HG03135 (cell line): ENCODE results near the gene PCDHA5.

Experiments used
- ATAC-seq: cut with Tn5 transposase; IDR thresholded peaks from one replicate; pipeline ENCODE4 v1.9.1; 2021; ENCODE audit warnings: mild to moderate bottlenecking, moderate library complexity; ENCODE audit not compliant: unreplicated experiment

PCDHA5 gene

GRCh38 chr5:140857987-140858240, 36.5 kb downstream of the PCDHA5 start:
- ATAC-seq, result no peak

DNA sequence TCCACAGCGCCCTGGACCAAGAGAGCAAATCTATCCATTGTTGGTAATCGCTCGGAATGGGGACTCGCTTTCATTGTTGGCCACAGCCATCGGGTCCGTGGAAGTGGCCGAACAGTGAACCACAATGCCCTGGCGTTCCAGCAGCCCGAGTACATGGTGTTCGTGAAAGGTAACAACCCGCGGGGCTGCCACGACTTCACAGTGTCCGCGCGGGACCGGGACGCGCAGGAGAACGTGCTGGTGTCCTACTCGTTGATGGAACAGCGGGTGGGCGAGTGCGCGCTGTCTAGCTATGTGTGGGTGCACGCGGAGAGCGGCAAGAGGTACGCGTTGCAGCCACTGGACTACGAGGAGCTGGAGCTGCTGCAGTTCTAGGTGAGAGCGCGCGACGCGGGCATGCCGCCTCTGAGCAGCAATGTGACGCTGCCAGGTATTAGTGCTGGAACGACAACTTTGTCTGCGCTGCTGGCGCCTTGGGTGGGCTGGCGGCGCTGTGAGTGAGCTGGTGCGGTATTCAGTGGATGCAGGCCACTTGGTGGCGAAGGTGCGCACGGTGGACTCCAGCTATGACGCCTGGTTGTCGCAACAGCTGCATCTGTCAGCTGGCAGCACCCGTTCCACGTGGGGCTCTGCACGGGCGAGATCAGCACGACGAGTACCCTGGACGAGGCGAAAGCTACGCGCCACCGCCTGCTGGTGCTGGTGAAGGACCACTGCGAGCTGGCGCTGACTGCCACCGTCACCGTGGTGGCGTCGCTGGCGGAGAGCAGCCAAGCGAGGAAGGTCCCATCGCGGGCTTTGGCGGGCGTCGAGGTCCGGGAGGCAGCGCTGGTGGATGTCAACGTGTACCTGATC, 41.3 kb downstream of the PCDHA5 start:
- no peak for ATAC-seq

GRCh38 chr5:140868721-140869554, 47.5 kb downstream of the PCDHA5 start, which contains the start of gene PCDHA11:
PCDHA11 (plus strand) TSS chr5:140868957; CDS start chr5:140869104, 147 bp downstream.
- ATAC-seq, result no peak

- ATAC-seq, result no peak
Measured at GRCh38 chr5:140869555-140869886, 48.1 kb downstream of the PCDHA5 start.

DNA sequence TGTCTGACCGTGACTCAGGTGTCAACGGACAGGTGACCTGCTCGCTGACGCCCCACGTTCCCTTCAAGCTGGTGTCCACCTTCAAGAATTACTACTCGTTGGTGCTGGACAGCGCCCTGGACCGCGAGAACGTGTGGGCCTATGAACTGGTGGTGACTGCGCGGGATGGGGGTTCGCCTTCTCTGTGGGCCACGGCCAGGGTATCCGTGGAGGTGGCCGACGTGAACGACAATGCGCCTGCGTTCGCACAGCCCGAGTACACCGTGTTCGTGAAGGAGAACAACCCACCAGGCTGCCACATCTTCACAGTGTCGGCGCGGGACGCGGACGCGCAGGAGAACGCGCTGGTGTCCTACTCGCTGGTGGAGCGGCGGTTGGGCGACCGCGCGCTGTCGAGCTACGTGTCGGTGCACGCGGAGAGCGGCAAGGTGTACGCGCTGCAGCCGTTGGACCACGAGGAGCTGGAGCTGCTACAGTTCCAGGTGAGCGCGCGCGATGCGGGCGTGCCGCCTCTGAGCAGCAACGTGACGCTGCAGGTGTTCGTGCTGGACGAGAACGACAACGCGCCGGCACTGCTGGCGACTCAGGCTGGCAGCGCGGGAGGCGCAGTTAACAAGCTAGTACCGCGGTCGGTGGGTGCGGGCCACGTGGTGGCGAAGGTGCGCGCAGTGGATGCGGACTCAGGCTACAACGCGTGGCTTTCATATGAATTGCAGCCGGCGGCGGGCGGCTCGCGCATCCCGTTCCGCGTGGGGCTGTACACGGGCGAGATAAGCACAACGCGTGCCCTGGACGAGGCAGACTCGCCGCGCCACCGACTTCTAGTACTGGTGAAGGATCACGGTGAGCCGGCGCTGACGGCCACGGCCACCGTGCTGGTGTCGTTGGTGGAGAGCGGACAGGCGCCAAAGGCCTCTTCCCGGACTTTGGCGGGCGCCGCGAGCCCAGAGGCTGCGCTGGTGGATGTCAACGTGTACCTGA, 49.1 kb downstream of the PCDHA5 start:
- ATAC-seq, result no peak
